GM12873 (cell line): ENCODE results near the gene PCBP3.

Source experiments
- TF ChIP-seq, protein P1 (sequence below): IDR thresholded peaks from 2 replicates; pipeline ENCODE4 v1.5.1; 2012; ENCODE audit warnings: low read depth, mild to moderate bottlenecking, moderate library complexity, low read length, control low read depth; ENCODE audit not compliant: insufficient read depth; ENCODE audit errors: missing control alignments

Gene PCBP3

DNA sequence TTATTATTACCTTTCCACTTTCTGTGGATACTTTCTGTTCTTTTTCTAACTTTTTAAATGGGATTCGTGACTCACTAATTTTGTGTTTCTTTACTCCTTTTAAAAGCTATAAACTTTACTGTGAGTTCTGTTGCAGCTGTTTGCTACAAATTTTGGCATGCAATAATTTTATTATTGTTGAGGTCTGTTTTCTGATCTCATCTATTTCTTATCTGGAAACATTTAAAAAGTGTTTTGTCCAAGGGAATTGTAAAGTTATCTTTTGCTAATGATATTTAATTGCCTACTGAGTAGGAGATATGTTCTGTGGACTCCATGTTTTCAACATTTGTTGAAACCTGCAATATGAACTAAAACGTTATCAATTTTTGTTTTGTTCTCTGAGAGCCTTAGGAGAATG is 199.9 kb downstream of the PCBP3 start:
- TF ChIP-seq, protein P1, sequence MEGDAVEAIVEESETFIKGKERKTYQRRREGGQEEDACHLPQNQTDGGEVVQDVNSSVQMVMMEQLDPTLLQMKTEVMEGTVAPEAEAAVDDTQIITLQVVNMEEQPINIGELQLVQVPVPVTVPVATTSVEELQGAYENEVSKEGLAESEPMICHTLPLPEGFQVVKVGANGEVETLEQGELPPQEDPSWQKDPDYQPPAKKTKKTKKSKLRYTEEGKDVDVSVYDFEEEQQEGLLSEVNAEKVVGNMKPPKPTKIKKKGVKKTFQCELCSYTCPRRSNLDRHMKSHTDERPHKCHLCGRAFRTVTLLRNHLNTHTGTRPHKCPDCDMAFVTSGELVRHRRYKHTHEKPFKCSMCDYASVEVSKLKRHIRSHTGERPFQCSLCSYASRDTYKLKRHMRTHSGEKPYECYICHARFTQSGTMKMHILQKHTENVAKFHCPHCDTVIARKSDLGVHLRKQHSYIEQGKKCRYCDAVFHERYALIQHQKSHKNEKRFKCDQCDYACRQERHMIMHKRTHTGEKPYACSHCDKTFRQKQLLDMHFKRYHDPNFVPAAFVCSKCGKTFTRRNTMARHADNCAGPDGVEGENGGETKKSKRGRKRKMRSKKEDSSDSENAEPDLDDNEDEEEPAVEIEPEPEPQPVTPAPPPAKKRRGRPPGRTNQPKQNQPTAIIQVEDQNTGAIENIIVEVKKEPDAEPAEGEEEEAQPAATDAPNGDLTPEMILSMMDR: no peak

DNA sequence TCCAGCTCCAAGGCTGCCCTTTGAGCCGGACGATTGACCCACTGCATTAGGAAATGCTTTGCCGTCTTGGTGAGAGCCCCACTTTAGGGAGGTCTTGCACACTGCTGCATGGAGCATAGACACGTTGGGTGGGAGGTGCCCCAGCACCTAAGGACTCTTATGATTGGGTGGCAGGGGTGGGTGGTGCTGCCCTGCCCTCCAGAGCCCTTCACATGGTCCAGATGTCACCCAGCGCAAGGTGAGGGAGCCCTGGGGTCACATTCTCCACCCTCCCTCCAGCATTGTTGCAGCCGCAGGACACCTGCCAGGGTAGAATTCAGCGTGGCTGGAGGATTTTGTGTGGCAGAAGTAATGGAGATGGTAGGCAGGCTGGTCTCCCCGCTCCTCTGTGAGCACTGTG is 200.7 kb downstream of the PCBP3 start:
- TF ChIP-seq, protein P1: no peak

GRCh38 chr21:45845063-45845769 is 201.7 kb downstream of the PCBP3 start:
- TF ChIP-seq, protein P1: no peak

DNA sequence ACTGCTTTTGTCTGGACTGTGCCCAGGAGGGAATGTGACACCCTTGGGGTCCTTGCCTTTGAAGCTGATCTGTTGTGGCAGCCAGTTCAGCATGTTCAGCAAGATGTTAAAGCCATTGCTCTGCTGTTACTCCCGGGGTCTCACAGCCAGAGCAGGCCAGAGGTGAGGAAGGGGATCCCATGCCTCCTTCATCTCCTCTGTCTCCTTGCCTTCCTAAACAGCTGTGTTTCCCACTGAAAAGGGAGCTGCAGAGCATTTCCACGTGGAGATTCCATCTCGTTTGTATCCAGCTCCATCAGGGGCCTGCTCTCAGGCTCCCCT is 202.2 kb downstream of the PCBP3 start:
- TF ChIP-seq, protein P1: no peak

DNA sequence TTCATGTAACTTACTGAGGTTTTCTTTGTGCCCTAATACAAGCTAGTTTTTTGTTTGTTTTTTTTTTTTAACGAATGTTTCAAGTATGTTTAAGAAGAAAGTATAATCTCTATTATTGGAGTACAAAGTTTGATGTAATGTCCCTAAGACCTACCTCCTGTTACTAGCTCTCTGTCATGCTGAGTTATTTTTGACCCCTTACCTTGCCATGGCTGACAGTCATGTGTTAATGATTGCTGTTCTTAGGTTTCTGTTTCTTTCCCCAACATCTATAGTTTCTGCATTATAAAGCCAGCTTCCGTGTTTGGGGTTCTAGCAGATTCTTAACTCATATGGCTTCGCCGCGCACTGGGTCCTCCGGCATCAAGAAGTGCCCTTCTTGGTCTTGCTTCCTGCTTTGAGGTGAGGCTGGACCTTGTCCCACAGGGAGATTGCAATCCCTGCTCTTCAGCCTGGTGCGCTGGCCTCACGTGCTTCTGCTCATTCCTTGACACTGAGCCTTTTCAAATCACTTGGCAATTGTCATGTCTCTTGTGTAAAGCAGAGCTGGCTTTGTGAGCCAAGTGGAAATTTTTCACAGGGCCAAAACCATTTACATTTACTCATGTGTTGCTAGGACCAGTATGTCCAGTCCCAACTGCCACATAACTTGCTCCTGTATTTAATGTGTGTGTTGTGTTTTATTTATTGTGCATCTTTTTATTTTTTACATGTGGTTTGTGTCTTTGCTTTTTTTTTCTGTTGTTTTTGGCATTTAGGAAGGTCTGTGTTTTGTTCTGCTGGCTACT is 203.0 kb downstream of the PCBP3 start:
- TF ChIP-seq, protein P1: no peak

GRCh38 chr21:45847870-45848269 is 204.3 kb downstream of the PCBP3 start:
- TF ChIP-seq, protein P1: no peak

DNA sequence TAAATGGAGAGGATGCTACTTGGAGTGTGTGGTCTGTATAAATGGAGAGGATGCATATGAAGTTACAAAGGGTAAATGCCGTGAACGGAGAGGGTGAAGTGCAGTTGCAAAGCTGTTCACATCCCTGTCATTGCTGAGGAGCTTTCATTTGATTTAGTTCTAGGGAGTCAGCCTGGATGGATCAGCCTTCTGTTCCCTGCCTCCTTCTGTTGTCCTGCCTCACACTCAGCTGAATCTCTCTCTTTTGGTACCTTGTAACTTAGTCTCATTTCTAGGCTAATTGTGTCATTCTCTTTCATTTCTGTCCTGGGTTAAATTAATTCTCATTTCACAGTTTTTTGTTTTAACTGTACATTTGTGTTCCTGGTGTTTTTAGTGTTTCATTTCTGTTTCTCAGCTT is 204.8 kb downstream of the PCBP3 start:
- TF ChIP-seq, protein P1: no peak
